Trophoblast cell (in vitro differentiated cells and primary cell): ENCODE data around the gene STPG4.

ENCODE experiments used
- DNase-seq, 2 donors: peaks; one replicate each; pipeline ENCODE4 v3.0.0-alpha.2; 2016
- H2AFZ ChIP-seq: 2 replicates; pipeline ENCODE4 v1.6.1; 2013; ENCODE audit warnings: low read length, moderate library complexity, mild to moderate bottlenecking; ENCODE audit not compliant: insufficient read depth, poor library complexity
- H2AK5ac ChIP-seq: 2 replicates; pipeline ENCODE4 v1.6.1; 2013; ENCODE audit warnings: mild to moderate bottlenecking, low read length
- H2BK120ac ChIP-seq: 2 replicates; pipeline ENCODE4 v1.6.1; 2013; ENCODE audit warnings: low read length, mild to moderate bottlenecking, moderate library complexity; ENCODE audit not compliant: insufficient read depth, poor library complexity
- H2BK12ac ChIP-seq: 2 replicates; pipeline ENCODE4 v1.6.1; 2013; ENCODE audit warnings: mild to moderate bottlenecking, low read length, moderate library complexity
- H2BK5ac ChIP-seq: 2 replicates; pipeline ENCODE4 v1.6.1; 2013; ENCODE audit warnings: low read length, low read depth, moderate library complexity, mild to moderate bottlenecking; ENCODE audit not compliant: poor library complexity
- H3K14ac ChIP-seq: 2 replicates; pipeline ENCODE4 v1.6.1; 2013; ENCODE audit warnings: mild to moderate bottlenecking, low read length
- H3K18ac ChIP-seq: 2 replicates; pipeline ENCODE4 v1.6.1; 2013; ENCODE audit warnings: mild to moderate bottlenecking, low read length
- H3K23ac ChIP-seq: 2 replicates; pipeline ENCODE4 v1.6.1; 2013; ENCODE audit warnings: low read length
- H3K27ac ChIP-seq: 2 replicates; pipeline ENCODE4 v1.5.1; 2013; ENCODE audit warnings: low read depth, mild to moderate bottlenecking, inconsistent platforms, low read length, moderate library complexity
- H3K27me3 ChIP-seq: 2 replicates; pipeline ENCODE4 v1.6.1; 2013; ENCODE audit warnings: inconsistent platforms, mild to moderate bottlenecking, low read length, moderate library complexity; ENCODE audit not compliant: insufficient read depth
- H3K36me3 ChIP-seq, 2 experiments: 1 replicate in 1 of 2; 2 replicates in 1 of 2; pipeline ENCODE4 v1.6.1; 2013; ENCODE audit warnings: low read length in 2 of 2, mild to moderate bottlenecking in 2 of 2, moderate library complexity in 1 of 2; ENCODE audit not compliant: insufficient read depth in 2 of 2, control insufficient read depth in 1 of 2
- H3K4ac ChIP-seq: 2 replicates; pipeline ENCODE4 v1.6.1; 2013; ENCODE audit warnings: low read depth, mild to moderate bottlenecking, low read length, moderate library complexity
- H3K4me1 ChIP-seq, 2 experiments: 1 replicate in 1 of 2; 2 replicates in 1 of 2; pipeline ENCODE4 v1.6.1; 2013; ENCODE audit warnings: low read length in 2 of 2, mild to moderate bottlenecking in 2 of 2, moderate library complexity in 1 of 2; ENCODE audit not compliant: insufficient read depth in 2 of 2, control insufficient read depth in 1 of 2
- H3K4me2 ChIP-seq: 2 replicates; pipeline ENCODE4 v1.6.1; 2013; ENCODE audit warnings: inconsistent platforms, mild to moderate bottlenecking, low read length, moderate library complexity
- H3K4me3 ChIP-seq: 2 replicates; pipeline ENCODE4 v1.5.1; 2013; ENCODE audit warnings: mild to moderate bottlenecking, low read depth, low read length, inconsistent platforms
- H3K79me1 ChIP-seq: one replicate; pipeline ENCODE4 v1.6.1; 2013; ENCODE audit warnings: low read length
- H3K79me2 ChIP-seq: 2 replicates; pipeline ENCODE4 v1.6.1; 2013; ENCODE audit warnings: low read length, mild to moderate bottlenecking; ENCODE audit not compliant: control insufficient read depth, insufficient read depth, poor library complexity
- H3K9ac ChIP-seq: 2 replicates; pipeline ENCODE4 v1.6.1; 2013; ENCODE audit warnings: mild to moderate bottlenecking, low read length
- H3K9me3 ChIP-seq: 2 replicates; pipeline ENCODE4 v1.6.1; 2013; ENCODE audit warnings: low read depth, mild to moderate bottlenecking, control low read depth, inconsistent platforms, low read length; ENCODE audit not compliant: insufficient read depth
- H4K12ac ChIP-seq: 2 replicates; pipeline ENCODE4 v1.6.1; 2013; ENCODE audit warnings: low read depth, mild to moderate bottlenecking, low read length, moderate library complexity
- H4K8ac ChIP-seq: 2 replicates; pipeline ENCODE4 v1.6.1; 2013; ENCODE audit warnings: low read depth, mild to moderate bottlenecking, low read length, moderate library complexity
- H4K91ac ChIP-seq: one replicate; pipeline ENCODE4 v1.6.1; 2013; ENCODE audit warnings: low read depth, mild to moderate bottlenecking, low read length, moderate library complexity
- WGBS: extraction: QIAGEN DNeasy Blood & Tissue Kit; methylation state at CpG from one replicate; pipeline ENCODE4 v1.1.7; 2013; ENCODE audit warnings: missing lambda C conversion rate; ENCODE audit not compliant: insufficient read length, insufficient coverage; ENCODE audit errors: extremely low coverage; 5-methylcytosine and 5-hydroxymethylcytosine counted together

Gene STPG4

DNA sequence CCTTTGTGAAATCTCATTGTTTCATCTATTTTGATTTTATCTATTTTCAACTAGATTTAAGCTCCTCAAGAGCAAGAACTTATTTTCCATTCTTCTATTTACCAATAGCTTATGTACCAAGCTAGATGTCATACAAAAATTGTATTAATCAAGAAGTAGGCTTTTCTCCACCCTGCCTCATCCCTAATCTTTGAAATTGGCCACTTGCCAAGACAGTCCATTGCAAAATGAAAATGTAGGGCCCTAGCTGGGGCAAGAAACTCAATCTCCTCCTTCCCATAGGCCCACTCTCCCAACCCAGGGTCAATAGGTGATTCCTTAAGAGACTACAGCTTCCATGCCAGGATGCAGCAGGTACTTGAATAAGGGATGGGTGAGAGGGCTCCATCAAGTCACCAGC is 39.3 kb upstream of the STPG4 start:
- no peaks in the 10 kb centered on the region for H3K79me2 ChIP-seq
- no peak overlapping the region for H3K4ac ChIP-seq
- no peaks in the 10 kb centered on the region for H3K27me3 ChIP-seq
- H3K79me1 ChIP-seq, result peaks cover 24% of the 10 kb centered on the region
- no peak overlapping the region for H4K8ac ChIP-seq
- DNase-seq, result no peak
- no peak overlapping the region for H3K4me2 ChIP-seq
- no peak overlapping the region for H3K14ac ChIP-seq
- H2BK12ac ChIP-seq, result no peak overlapping the region
- H2AK5ac ChIP-seq, result no peak overlapping the region
- H3K4me3 ChIP-seq, result no peak overlapping the region
- H3K9ac ChIP-seq, result no peak overlapping the region
- no peaks in the 10 kb centered on the region for H3K9me3 ChIP-seq
- peaks cover 18 to 32% of the 10 kb centered on the region in 2 experiments for H3K4me1 ChIP-seq
- no peak overlapping the region for H3K27ac ChIP-seq
- H2BK5ac ChIP-seq, result no peak overlapping the region
- H3K18ac ChIP-seq, result no peak overlapping the region
- no peaks in the 10 kb centered on the region for H3K36me3 ChIP-seq
- no peak overlapping the region for H4K12ac ChIP-seq
- H3K23ac ChIP-seq, result no peak overlapping the region
- no peak overlapping the region for H2BK120ac ChIP-seq
- H4K91ac ChIP-seq, result peak overlapping the region; percentile 36
- H2AFZ ChIP-seq, result no peak overlapping the region

DNA sequence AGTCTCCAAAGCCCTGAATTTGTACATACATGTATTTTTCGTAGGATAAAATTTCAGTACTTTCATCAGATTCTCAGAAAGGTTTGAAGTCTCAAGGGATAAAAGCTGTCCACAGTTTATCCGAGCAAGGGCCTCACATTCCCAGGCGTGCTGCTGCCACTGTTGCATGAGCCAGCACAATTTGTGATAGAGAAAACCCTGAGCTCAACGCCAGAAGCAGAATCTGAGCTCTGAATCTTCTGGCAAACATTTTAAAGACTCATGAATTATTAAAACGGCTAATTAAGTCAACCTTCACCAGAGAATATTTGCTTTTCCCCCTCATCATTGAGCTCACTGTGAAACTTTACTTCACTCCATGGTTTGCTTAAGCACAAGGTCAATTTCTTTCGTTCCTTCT is 38.5 kb upstream of the STPG4 start:
- H3K9me3 ChIP-seq, result no peaks in the 10 kb centered on the region
- no peaks in the 10 kb centered on the region for H3K36me3 ChIP-seq
- peaks cover 18 to 28% of the 10 kb centered on the region in 2 experiments for H3K4me1 ChIP-seq
- peaks cover 21% of the 10 kb centered on the region for H3K79me1 ChIP-seq
- H4K12ac ChIP-seq, result no peak overlapping the region
- no peaks in the 10 kb centered on the region for H3K79me2 ChIP-seq
- no peak overlapping the region for H2BK12ac ChIP-seq
- no peak overlapping the region for H2BK5ac ChIP-seq
- H4K91ac ChIP-seq, result peak overlapping the region; percentile 60
- H3K9ac ChIP-seq, result no peak overlapping the region
- H3K4me3 ChIP-seq, result no peak overlapping the region
- no peak overlapping the region for H4K8ac ChIP-seq
- H3K18ac ChIP-seq, result no peak overlapping the region
- H3K23ac ChIP-seq, result no peak overlapping the region
- H3K14ac ChIP-seq, result no peak overlapping the region
- no peak overlapping the region for H3K27ac ChIP-seq
- no peak overlapping the region for H3K4me2 ChIP-seq
- peak overlapping the region; percentile 49 for H2AK5ac ChIP-seq
- WGBS, result no CpG with 5 or more reads among the region's 6 CpGs
- no peak overlapping the region for H2BK120ac ChIP-seq
- H3K4ac ChIP-seq, result no peak overlapping the region
- no peaks in the 10 kb centered on the region for H3K27me3 ChIP-seq
- peak overlapping the region; percentile 30 for H2AFZ ChIP-seq
- DNase-seq, result no peak

DNA sequence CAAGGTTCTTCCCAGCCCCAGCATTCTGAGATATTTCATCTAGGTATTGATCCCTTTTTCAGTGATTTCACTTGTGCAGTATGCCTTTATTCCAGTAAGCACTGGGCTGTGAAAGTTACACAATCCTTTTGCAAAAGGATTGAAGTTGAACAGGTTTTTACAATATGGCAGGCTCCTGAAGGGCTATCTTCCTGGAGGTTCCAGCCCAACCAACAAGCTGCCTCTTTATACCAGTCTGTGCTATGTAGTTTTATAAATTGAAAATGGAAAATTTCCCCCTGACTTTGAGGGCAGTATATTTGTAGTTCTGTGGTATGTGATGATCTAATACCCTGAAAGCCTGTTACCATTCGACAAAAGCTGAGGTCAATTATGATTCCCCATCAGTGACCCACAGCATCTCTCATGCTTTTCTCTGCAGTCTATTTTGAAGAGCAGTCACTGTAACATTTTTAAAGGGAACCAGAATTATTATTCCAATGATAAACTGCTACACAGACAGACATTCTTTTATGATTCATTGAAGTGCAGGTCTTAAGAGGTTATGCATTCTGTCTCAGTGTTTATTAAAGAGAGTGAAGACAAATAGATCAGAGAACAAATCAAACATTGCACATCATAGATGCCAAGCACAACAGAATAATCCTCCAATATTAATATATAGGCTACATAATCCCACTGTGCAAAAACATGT is 35.2 kb upstream of the STPG4 start:
- no CpG with 5 or more reads among the region's 1 CpG for WGBS

DNA sequence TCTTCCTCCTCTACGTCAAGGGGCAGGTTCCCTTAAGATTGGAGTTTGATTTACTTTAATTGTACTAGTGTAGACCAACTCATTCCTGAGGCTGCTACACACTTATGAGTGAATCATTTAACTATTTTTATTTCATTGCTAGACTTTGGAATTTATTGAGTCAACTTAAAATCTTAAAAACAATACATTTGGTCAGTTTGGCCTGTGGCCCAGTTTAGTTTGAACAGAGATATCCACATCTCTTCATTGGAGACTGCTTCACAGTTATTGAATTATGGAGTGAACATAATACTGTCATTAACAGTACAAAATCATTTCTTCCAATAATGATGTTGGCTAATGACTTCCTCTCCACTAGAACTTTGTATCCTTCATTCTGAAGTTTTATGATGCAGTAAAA is 34.5 kb upstream of the STPG4 start:
- whole genome bisulfite sequencing, result no CpG with 5 or more reads among the region's 1 CpG
- H3K27me3 ChIP-seq, result no peaks in the 10 kb centered on the region
- H2AFZ ChIP-seq, result no peak overlapping the region
- H2BK5ac ChIP-seq, result no peak overlapping the region
- no peak overlapping the region for H2AK5ac ChIP-seq
- no peak overlapping the region for H4K12ac ChIP-seq
- no peaks in the 10 kb centered on the region for H3K79me2 ChIP-seq
- H2BK120ac ChIP-seq, result no peak overlapping the region
- no peak overlapping the region for H3K27ac ChIP-seq
- no peak overlapping the region for H3K18ac ChIP-seq
- no peaks in the 10 kb centered on the region for H3K9me3 ChIP-seq
- no peak overlapping the region for H4K8ac ChIP-seq
- no peak overlapping the region for H4K91ac ChIP-seq
- no peak overlapping the region for H3K4ac ChIP-seq
- no peak overlapping the region for H3K4me2 ChIP-seq
- H3K23ac ChIP-seq, result no peak overlapping the region
- H2BK12ac ChIP-seq, result no peak overlapping the region
- H3K36me3 ChIP-seq, result no peaks in the 10 kb centered on the region
- no peak for DNase-seq
- H3K9ac ChIP-seq, result no peak overlapping the region
- H3K79me1 ChIP-seq, result peaks cover 16% of the 10 kb centered on the region
- no peak overlapping the region for H3K4me3 ChIP-seq
- peaks cover 16 to 24% of the 10 kb centered on the region in 2 experiments for H3K4me1 ChIP-seq
- H3K14ac ChIP-seq, result no peak overlapping the region

More for the DNA sequence above, 35.2 kb upstream of the STPG4 start:
- Histone ChIP-seq H3K36me3 (no peaks in the 10 kb centered on the region), H3K14ac (no peak overlapping the region), H4K12ac (no peak overlapping the region), H3K4me3 (no peak overlapping the region), H2BK12ac (no peak overlapping the region), H4K8ac (no peak overlapping the region), H3K4me1 (peaks cover 18 to 28% of the 10 kb centered on the region in 2 experiments), H4K91ac (no peak overlapping the region), H2BK5ac (no peak overlapping the region), H3K79me2 (no peaks in the 10 kb centered on the region), H2AFZ (no peak overlapping the region), H3K23ac (no peak overlapping the region), H3K18ac (no peak overlapping the region), H2AK5ac (no peak overlapping the region), H3K9me3 (no peaks in the 10 kb centered on the region), H3K27ac (no peak overlapping the region), H2BK120ac (no peak overlapping the region), H3K9ac (no peak overlapping the region), H3K79me1 (peaks cover 19% of the 10 kb centered on the region), H3K27me3 (no peaks in the 10 kb centered on the region), H3K4ac (no peak overlapping the region), H3K4me2 (no peak overlapping the region)
- DNase-seq, result peak; percentile 27 to 83
